ENCODE data around the gene SPSB1.

SPSB1 gene

GRCh38 chr1:9316080-9316444 is 23.4 kb downstream of the SPSB1 start:
- in situ Hi-C loops (cut with HindIII; ENCODE audit: low sequenced_read_pairs): no loop called here
- no peak for DNase-seq (ENCODE audit: low read depth, low spot score)
- TF ChIP-seq CTCF (IDR thresholded peaks at IDR 0.05; ENCODE audit: low read depth, low read length): no peak
- no peak overlapping the region for H3K4me3 ChIP-seq (ENCODE audit: low read depth, low read length)

GRCh38 chr1:9316512-9316911 is 23.8 kb downstream of the SPSB1 start:
- no peak for TF ChIP-seq CTCF (IDR thresholded peaks at IDR 0.05; ENCODE audit: low read depth, low read length)
- H3K4me3 ChIP-seq (ENCODE audit: low read depth, low read length): no peak overlapping the region
- DNase-seq (ENCODE audit: low read depth, low spot score): no peak
- in situ Hi-C loops (cut with HindIII; ENCODE audit: low sequenced_read_pairs): no loop called here

- no peak for DNase-seq (ENCODE audit: low read depth, low spot score)
- no peak overlapping the region for H3K4me3 ChIP-seq (ENCODE audit: low read depth, low read length)
- TF ChIP-seq CTCF (IDR thresholded peaks at IDR 0.05; ENCODE audit: low read depth, low read length): no peak
- in situ Hi-C loops (cut with HindIII; ENCODE audit: low sequenced_read_pairs): no loop called here
Observed at GRCh38 chr1:9317072-9317471, 24.4 kb downstream of the SPSB1 start.

- H3K4me3 ChIP-seq (ENCODE audit: low read depth, low read length): no peak overlapping the region
- DNase-seq (ENCODE audit: low read depth, low spot score): peak; percentile 69
- TF ChIP-seq CTCF (IDR thresholded peaks at IDR 0.05; ENCODE audit: low read depth, low read length): no peak
- in situ Hi-C loops (cut with HindIII; ENCODE audit: low sequenced_read_pairs): no loop called here
Observed at GRCh38 chr1:9317591-9318417, 25.1 kb downstream of the SPSB1 start.

DNA sequence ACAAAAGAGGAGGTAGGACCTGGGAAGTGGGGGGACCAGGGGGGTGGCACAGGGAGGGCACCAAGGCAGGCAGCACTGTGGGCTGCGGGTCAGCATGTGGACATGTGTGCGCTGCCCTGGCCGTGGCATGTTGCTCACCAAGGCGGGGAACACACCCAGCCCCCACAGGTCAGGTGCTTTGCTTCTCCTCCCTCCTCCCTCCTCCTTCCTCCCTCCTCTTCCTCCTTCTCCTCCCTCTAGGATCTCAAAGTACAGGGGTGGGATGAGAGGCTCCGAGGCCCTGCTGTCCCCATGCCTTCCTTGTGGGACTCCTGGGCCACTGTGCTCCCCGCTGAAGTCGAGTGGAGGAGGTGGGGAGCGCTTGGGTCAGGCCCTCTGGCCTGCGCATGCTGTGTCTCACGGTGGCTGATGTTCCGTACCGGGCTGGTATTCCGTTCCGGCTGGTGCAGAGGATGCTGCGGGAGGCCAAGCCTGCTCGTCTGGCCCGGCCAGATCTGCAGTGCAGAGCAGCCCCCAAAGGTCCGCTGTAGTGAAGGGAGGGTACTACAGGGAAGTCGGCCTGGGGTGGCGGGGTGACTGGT is 26.6 kb downstream of the SPSB1 start:
- DNase-seq (ENCODE audit: low read depth, low spot score): no peak
- in situ Hi-C loops (cut with HindIII; ENCODE audit: low sequenced_read_pairs): no loop called here
- no peak overlapping the region for H3K4me3 ChIP-seq (ENCODE audit: low read depth, low read length)
- no peak for TF ChIP-seq CTCF (IDR thresholded peaks at IDR 0.05; ENCODE audit: low read depth, low read length)

DNA sequence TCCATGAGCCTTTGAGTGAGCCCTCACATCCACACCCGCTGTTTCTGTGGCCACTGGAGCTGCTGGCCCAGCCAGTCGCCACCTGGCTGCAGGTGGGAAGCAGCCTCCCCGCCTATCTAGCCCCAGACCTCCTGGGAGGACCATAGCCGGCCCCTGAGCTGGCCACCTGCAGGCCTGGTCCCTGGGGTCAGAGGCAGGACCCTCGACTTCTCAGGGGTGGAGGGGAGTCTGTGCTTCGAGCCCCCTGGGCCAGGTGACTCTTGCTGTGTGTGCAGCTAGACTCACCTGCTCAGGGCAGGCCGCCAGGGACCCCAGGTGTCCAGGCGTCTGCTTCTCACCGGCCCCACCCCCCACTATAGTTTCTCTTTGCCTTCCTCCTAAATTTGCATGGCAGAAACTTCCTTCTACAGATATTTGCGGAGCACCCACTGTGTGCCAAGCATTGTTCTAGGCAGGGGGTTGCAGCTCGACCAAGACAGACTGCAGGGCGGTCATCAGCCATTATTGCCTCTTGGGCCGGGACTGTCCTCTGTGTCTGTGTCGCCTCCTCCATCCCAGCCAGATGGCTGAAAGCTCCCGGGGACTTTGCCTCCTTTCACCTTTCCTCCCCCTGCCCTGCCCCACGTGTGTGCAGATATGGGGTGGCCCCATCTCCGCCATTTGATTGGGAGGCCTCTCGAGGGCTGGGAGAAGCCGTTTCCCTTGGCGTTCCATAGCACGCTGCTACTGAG is 27.3 kb downstream of the SPSB1 start:
- in situ Hi-C loops (cut with HindIII; ENCODE audit: low sequenced_read_pairs): no loop called here

More for the DNA sequence above, 27.3 kb downstream of the SPSB1 start:
- no peak overlapping the region for H3K4me3 ChIP-seq (ENCODE audit: low read depth, low read length)
- TF ChIP-seq CTCF (IDR thresholded peaks at IDR 0.05; ENCODE audit: low read depth, low read length): no peak
- DNase-seq (ENCODE audit: low read depth, low spot score): no peak
